Mammary epithelial cell (primary cell): Measurements from ENCODE around the gene TRIM42.

ENCODE experiments used
- CTCF ChIP-seq, 2 donors: IDR thresholded peaks in 1 of 2; conservative IDR thresholded peaks in 1 of 2; 2 replicates each; pipeline ENCODE4 v1.5.1; 2011 to 2012; ENCODE audit warnings: inconsistent platforms in 2 of 2, low read length in 2 of 2, mild to moderate bottlenecking in 2 of 2, control low read depth in 1 of 2, low read depth in 1 of 2; ENCODE audit not compliant: insufficient read depth in 1 of 2; ENCODE audit errors: extremely low read depth in 1 of 2
- EZH2 ChIP-seq: IDR thresholded peaks from 2 replicates; pipeline ENCODE4 v1.6.1; 2012; ENCODE audit warnings: low read length, inconsistent platforms, borderline replicate concordance

DNA sequence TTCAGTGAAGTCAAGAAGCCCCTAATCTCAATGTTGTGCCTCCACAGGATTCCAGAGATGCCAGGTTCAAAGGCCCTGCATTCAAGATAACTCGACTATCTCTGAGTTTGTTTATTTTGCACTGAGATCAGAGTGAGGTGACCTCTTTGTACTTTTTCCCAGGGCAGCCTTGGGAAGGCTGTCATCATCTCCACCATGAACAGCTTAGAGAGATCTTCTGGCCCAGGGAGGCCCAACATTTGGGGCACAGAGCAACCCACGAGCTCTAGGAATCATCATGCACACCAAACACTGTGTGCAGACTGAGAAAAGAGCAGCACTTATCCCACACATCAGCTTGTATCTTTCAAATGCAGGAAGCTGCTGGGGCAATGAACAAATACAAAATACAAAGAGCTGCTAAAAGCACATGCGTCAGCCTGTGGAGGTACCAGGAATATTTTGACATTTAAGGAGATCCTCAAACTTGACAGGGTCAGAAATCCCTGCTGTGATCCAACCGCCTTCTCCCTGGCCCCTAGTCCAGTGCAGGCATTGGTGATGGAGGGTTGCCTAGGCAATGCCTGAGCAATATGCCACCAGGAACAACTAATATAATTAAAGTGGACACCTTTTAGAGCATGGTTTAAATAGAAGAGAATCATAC is 33.6 kb downstream of the TRIM42 start:
- TF ChIP-seq CTCF (conservative IDR thresholded peaks at IDR 0.05 in 1 of 2, IDR thresholded peaks at IDR 0.05 in 1 of 2; ENCODE audit: extremely low read depth in 1 of 2, insufficient read depth in 1 of 2, low read depth in 1 of 2, low read length in 2 of 2) (no peak), EZH2 (no peak)
